ENCODE data around the gene GRID2.
"Not testable (repeated sequence)": the region's sequence is repeated elsewhere in the genome, so short reads cannot be mapped to it uniquely, and the experiment has no call there.

The GRID2 gene

DNA sequence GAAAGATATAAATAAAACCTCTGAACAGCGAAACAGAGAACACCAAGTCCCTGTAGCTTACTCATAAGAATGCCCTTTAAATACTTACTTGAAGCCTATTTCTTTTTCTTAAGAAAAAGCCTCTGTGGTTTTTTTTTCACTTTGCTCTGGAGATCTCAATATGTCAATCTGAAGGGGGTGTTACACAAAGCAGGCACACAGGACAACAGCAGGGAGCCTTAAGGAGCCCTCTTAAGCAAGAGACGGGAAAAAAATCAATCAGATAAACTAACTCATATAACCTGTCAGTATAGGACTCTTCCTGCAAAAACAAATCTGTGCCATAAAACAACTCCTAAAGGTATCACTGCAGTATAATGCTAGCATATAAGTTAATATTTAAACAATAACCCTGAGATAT lies 913.7 kb downstream of the GRID2 start:
- no peak for DNase-seq

DNA sequence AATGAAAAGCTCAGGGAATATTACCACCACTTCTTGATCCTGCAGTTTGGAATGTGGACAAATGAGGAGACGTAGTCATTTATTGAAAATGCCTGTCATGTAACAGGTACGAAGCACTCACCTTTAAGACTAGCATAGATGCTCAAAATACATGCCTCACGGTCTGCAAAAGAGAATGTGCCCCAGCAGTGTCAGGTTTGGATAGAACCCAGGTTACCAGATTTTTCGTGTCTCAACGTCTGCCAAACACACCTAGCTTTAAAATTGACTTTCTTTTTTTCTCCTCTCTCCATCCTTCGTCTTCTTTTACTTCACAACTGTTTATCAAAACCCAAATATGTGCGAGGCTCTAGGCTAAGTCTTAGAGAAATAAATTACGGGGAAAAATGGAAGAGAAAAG lies 918.0 kb downstream of the GRID2 start:
- no peak for DNase-seq

DNA sequence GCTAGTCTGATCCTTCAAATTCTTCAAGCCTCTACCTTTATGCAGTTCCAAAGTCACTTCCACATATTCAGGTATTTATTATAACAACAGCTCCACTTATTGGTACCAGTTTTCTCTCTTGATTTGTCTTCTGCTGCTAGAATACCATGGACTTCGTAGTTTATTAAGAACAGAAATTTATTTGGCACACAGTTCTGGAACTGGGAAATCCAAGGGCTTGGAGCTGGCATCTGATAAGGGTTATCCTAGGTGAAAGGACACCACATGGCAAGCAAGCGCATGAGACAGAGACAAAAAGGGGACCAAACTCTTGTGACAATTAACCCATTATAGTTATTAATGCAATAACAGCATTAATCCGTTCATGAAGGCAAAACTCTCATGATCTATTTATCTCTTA lies 924.3 kb downstream of the GRID2 start:
- DNase-seq = no peak

DNA sequence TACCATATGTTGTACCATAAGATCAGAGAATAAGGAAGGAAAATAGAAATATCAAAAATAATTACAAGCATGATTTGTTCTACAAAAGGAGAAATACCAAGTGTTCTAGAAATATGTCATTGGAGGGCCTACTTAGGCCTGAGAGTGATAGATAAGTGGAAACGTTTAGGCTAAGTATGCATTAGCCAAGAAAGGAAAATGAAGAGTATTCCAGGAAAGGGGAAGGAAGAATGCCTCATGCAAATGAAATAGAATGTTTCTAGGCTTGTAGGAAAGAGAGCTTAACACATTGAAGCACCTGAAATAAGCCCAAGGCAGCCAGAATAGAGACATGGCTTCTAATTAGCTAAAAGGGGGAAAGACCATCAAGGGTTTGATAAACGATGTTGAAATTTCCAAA lies 929.1 kb downstream of the GRID2 start:
- DNase-seq = no peak

DNA sequence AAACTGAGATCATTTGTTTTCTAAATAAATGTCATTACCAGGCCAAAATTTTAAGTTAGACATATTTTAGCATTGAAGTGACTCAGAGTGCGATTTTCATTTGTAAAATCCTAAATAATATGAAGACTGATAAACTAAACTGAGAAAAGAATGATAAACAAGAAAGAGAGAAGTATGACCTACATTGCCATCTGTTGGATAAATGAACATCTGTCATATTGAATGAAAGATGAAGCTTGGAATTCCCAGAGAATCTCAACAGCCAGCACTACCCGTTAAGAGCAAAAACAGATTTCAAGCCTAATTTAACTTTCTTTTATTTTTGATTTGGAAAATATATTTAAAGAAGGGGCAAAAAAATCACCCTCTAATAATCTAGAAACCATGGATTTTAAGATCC lies 933.8 kb downstream of the GRID2 start:
- no peak for DNase-seq

DNA sequence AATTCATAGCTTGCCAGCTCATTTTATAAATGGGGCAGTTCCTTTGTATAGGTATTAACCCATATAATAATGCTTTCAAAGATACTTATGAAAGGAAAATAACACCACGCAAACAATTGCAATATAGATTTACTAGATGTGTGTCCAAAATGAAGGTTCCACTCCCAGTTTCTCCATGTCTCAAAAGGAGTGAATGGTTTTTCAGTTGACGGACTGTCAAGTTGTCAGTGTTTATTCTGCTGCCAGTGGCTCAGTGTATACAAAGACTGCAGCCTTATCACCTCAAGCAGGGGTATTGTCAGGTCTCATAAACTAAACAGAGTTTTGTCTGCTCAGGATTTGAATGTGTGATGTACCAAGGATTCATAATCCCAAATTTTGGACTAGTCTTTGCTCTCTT lies 939.5 kb downstream of the GRID2 start:
- no peak for DNase-seq

DNA sequence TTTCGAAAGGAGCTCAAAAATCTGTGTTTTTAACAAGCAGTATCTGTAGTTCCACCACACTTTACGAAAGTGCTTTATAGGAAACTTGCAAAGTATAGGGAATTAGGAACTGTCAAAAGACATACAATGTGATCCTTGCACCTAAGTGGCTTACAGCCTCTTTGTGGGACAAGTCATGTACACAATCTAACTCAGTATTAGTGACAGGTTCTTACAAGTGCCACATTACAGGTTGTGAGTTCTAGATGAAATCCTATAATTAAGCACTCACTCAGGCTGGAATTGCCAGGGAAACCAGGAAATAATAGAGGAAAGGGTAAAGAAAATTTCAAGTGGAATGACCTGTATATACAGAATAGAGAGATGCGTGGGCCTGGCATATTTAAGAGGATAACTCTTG lies 957.4 kb downstream of the GRID2 start:
- DNase-seq = no peak

DNA sequence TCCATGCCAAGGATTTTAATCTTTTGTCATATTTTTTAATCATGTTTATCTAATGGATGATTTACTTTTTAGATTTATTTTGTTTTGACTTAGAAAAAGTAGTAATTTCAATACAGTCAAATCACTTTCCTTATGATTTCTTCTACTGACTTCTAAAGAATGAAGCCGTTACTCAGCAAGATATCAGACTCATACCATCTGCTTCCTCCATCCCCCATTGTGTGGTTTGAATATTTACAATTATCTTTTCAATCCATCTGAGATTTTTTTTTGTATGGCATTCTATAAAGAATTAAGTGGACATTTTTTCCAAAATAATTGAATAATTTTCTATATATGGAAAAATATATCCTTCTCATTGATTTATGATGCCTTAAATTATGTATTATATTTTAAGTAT lies 959.4 kb downstream of the GRID2 start:
- no peak for DNase-seq

DNA sequence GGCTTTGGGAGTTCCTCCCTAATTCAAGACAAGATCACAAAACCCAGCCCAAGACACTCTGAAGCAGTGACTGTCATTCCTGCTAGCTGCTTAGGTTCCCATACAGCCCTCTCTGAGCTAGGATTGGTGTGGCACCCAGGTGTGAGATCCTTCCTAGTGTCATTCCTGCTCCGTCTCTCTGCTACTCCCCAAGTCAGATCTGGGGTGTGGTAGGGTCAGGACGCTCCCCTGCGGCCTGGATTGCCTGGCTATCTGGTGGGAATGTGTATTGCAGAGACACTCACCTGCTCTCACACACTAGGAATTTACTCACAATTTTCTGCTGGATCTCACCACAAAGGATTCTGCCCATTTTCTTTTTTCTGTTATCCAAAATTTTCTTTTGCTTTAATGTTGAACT lies 964.0 kb downstream of the GRID2 start:
- DNase-seq = no peak

DNA sequence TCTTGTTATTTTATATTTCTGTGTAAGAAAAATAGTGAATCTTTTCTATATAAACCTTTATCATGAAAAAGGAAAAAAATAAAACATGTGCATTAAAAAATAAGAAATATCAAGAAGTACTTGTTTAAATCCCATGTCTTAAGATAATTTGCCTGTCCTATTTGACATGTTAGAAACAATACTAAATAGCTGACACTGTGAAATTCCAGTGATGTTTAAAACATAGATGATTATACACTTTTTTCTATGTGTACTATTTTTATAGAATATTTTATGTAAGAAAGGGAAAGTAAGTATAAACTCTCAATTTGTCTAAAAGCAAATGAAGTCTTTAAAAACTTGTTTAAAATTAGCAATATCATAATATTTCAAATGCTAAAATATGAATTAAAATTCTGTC lies 981.6 kb downstream of the GRID2 start:
- DNase-seq = no peak

DNA sequence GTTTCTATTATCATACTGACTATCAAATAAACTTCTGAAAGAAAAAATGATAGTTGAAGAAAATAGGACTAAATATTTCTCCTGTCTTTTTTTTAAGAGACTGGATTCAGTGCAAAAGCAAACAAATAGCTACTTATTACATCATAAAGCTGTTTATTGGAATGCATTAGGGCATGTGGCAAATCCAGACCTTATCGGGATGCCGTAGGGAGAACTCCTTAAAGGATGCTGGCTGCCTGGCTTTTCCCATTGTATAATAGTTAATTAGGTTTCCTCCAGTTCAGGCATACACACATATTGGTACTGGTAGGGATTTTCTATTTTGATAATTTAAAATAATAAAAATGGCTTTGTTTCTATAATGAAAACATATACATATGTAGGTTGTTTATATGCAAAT lies 985.5 kb downstream of the GRID2 start:
- DNase-seq = no peak

DNA sequence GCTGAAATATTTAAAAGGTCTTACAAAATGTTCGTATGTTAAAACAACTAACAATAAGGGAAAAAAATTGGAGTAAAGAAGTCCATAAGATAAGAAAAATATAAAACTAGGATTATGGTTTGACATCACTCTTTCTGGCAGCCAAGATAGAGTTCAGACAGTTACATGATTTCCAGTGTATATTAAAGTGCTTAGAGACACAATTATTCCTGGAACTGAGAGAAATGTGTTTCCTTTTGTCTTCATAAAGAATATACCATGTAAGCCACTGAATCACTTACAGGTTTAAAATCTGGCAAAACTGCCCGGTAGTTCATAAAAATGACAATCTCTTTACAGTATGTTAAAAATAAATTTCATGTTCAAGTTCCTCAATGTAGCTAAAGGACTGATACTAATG lies 986.1 kb downstream of the GRID2 start:
- no peak for DNase-seq

DNA sequence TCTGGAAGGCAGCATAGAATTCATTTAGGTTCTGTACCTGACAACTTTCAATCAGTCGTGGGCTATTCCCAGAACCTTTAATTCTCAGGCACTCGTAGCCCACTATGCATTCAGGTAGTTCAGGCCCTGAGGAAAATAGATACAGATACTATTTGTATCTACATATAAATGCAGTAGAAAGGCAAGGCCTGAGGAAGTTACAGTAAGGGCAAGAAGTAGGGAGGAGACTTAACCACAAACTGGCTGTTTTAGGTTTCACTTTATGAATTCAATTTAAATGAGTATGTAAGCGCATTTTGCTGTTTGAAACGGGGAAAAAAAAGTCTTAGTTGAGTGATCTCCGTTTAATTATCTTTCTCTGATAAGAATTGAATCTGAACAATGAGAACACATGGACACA lies 995.4 kb downstream of the GRID2 start:
- DNase-seq = no peak

DNA sequence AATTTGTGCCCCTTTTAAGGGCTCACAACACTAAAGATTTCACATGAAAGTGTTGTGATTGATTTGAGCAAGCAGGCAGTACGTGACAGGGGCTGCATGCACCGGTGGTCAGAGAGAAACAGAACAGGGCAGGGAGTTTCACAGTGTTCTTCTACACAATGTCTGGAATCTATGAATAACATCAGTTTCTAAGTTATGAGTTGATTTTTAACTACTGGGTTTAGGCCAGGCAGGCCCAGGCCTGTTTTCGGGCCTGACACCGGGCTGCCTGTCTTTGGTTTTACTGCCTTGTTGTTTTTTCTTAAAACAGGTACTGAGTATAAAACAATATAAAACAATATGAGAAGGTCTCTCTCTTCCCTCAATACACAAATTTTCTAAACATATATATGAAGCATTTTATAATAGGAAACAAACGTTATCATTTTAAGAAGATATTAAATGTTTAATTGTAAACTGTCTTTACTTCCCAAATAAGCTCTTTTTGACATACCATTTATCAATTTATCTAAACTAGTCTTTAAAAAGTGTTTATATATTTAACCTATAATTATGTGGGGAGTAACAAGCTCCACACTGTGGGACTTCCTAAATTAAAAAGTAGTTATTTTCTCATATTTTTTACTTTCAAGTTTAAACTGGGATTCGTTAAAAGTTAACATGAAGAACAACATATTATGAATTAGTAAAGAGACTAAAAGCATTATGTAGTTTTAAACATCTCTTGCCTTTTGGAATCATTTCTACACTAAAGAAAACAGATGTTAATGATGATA lies 997.2 kb downstream of the GRID2 start:
- DNase-seq = not testable (repeated sequence)

DNA sequence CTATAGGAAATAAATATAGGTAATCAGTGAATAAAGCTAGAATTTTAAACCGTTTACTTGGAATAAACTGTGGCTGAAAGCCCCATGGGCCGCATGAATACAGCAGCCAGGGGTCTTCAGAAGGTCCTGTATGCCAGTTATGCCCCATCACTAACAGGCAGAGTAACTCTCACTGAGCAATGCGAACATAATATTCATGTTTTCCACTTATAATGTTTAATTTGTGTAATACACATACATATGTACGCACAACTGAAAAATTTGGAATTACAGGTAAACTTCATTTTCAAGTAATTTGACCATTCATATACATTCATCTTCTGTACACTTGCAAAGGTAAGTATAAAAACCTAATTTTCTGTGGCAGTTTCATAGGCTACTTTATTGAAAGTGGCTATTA lies 998.5 kb downstream of the GRID2 start:
- no peak for DNase-seq

DNA sequence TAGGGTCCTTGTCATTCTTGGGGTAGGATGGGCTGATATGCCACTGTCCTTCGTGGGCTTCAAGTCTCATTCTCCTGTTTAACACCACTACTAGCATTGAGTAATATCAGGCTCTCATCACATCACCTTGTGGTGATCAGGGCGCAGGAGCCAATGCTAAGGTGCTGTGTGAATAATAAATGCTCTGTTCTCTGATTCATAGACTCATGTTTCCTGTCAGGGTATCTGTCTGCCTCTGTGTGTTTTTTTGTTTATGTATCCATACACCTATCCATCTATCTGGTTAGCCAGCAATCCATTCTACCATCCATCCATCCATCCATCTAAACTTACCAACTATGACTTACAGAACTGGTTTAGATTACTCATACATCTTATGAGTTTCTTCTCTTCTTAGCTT lies 999.7 kb downstream of the GRID2 start:
- no peak for DNase-seq

DNA sequence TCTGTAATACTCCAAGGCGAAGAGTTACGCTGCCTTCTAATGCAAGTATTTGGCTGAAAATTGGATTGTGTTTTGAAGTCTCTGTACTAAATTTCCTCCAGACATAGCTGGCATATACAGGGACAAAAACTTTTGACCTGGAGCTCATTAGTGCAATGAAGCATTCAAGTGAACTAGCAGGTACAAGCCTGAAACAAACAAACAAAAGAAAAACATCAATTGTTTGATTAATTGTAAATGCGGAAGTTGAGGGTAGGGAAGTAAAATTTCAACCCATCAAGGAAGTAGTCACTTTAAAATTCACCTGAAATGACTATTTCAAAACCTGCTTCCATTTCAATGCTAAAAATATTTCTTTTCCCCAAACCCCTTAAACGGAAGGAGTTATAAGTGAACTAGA lies 1008.5 kb downstream of the GRID2 start:
- no peak for DNase-seq

DNA sequence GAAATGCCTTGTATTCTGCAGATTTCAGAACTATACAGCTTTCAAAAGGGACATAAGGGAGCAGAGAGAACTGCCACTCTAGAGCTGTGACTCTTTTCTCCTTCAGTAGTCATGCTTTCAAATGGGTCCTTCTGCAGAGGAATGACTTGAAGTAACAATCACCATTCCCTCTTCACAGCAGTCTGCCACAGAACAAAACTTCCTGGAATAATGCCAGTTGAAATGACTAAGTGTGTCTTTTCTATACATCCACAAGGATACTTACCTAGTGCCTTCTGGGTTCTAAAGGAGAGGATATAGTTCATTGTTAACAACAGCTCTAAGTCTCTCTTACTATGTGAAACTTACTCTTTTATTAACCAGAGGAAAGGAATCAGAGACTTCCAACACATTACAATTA lies 1009.4 kb downstream of the GRID2 start:
- no peak for DNase-seq

DNA sequence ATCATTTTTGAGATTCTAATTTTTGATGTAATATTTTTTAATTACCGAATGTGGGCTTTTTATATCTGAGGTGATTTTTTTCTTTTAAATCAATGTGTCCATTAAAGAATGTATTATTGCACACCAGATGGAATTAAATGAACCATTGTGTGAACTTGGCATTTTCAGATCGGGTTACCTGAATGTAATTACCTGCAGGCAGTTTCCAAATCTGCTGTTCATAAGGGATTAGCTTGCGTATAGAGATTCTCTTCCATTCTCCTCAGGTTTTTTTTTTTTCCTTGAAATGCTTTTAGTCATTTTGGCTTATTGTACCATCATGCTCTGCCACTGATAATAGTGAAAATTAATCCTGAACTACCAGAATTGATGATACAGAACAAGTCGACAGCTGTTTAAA lies 1013.3 kb downstream of the GRID2 start:
- no peak for DNase-seq

DNA sequence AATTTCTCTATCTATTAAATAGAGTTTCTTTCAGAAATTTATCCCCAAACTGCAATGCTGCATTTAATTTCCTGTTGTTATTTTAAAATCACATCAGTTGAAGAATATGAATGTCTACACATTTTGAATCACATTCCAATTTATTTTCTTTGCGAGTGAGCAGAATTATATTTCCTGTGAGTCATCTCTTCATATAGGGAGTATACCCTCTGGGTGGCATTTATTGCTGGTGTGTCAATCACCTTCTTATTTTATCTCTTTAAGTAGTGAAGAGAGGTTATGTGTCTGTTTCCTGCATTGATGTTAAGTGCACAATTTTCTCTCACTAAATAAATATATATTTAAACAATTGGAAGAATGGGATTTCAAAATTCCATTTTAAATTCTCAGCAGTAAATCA lies 1013.8 kb downstream of the GRID2 start:
- DNase-seq = no peak

DNA sequence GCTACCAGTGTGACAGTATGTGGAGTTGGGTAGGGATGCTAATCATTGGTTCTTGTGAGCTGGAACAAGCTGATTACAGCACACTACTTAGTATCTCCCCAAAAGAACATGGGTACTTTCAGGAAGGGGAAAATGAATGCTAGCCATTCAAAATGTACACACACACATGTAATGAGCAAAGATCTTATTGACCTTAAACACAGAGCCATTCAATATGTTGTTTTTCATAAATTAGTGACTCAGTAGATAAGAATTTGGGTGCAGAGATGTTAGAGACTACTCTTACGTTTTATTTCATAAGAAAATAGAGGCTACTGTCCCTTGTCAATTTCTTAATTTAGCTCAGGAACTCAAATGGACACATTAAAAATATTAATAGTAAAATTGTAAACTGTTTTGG lies 1015.3 kb downstream of the GRID2 start:
- DNase-seq = no peak

DNA sequence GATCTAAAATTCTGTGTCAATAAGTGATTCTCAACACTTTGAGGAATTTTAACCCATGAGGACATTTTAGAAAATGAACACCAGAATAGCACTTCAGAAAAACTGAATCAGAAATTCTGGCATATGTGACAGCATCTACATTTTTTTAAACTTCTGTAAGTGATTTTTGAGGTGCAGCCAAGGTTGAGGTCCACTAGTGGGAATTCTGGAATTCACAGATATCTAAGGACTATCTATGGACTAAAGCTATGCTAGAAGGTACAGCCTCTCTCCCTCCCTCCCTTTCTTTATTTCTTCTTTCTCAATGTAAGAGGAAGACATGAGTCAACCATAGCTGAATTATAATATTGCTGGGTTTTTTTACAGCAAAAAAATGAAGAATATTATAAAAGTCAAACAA lies 1016.6 kb downstream of the GRID2 start:
- no peak for DNase-seq

DNA sequence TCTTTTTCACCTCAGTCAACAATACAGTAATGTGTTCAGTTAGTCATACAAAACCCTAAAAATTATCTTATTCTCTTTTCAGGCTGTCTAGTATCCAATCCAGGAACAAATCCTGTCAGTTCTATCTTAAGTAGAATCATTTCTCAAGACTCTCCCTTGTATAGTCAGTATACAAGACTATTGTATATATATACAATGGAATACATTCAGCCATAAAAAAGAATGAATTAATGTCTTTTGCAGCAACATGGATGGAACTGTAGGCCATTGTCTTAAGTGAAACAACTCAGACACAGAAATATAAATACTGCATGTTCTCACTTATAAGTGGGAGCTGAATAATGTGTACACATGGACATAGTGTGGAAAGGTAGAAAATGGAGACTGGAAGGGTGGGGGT lies 1023.6 kb downstream of the GRID2 start:
- no peak for DNase-seq

DNA sequence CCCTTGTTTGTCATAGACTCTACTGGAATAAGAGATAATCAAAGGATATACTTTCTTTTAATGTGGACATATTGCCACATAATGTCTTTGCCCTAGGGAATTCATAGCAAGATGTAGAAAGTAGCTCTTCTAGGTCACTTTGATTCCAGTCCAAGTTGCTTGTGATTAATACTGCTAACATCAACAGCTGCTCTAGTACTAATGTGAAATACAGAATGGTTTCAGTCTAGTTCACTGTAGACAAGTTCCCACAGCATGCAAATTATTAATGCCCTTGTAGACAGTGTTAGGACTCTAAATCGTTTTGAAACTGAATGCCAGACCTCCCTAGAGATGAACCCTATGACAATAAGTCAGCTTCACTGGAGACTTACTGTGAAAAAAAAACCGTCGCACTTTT lies 1030.2 kb downstream of the GRID2 start:
- DNase-seq = no peak

DNA sequence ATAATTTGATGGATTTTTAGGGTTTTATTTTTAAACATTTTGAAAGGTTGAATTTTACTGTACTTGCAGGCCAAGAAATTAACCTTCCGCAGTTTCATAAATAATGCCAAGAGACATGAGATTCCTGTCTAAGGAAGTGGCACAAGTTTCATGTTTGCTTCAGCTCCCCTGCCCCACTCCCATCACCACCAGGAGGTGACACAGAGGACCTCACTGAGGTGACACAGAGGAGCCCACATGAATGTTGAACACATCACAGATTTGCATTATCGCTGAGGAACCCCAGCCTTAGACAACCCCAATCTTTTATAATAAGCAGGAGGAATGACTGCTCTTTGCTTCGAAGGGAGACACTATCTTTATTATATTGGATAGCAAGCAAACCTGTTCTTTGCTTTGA lies 1033.4 kb downstream of the GRID2 start:
- DNase-seq = no peak

DNA sequence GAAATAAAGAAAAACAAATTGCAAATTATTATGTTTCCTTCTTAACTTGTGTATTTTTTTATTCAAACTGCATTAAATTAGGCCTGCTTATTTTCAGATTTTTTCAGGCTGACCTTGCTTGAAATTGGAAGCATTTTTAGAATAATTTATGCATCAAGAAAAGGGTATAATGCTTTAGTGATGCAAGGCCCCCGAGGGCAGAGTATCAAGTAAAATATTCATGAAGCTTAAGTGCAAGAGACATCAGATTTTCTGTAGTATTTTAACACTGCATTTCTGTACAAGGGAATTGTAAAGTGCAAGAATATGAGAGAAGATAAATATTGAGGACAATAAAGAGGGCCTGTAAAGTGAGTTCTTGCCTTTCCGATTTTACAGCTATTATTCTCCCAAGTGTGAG lies 1039.0 kb downstream of the GRID2 start:
- DNase-seq = no peak
